Stomach (tissue), 4 donors: ENCODE data around the gene TELO2.

Experiments
- EP300 ChIP-seq: sonication (generic); formaldehyde crosslinking; IDR thresholded peaks from one replicate; pipeline ENCODE4 v1.6.1; 2017; ENCODE audit warnings: antibody characterized with exemption
- TF ChIP-seq, protein P1 (sequence below), 7 experiments: fragments of 450-650 bp in 4 of 7; fragments of 200-600 bp in 3 of 7; sonication (generic) in 3 of 7; IDR thresholded peaks; one replicate each; pipeline ENCODE4 v1.5.1; 2016 to 2019; ENCODE audit warnings: antibody characterized with exemption in 7 of 7, control low read depth in 2 of 7, mild to moderate bottlenecking in 1 of 7

DNA sequence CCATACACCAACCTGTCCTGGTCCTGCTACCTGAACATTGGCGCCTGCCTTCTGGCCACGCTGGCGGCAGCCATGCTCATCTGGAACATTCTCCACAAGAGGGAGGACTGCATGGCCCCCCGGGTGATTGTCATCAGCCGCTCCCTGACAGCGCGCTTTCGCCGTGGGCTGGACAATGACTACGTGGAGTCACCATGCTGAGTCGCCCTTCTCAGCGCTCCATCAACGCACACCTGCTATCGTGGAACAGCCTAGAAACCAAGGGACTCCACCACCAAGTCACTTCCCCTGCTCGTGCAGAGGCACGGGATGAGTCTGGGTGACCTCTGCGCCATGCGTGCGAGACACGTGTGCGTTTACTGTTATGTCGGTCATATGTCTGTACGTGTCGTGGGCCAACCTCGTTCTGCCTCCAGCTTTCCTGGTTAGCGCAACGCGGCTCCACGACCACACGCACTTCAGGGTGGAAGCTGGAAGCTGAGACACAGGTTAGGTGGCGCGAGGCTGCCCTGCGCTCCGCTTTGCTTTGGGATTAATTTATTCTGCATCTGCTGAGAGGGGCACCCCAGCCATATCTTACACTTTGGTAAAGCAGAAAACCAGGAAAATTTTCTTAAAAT, 61.8 kb downstream of the TELO2 start:
- TF ChIP-seq, protein P1, sequence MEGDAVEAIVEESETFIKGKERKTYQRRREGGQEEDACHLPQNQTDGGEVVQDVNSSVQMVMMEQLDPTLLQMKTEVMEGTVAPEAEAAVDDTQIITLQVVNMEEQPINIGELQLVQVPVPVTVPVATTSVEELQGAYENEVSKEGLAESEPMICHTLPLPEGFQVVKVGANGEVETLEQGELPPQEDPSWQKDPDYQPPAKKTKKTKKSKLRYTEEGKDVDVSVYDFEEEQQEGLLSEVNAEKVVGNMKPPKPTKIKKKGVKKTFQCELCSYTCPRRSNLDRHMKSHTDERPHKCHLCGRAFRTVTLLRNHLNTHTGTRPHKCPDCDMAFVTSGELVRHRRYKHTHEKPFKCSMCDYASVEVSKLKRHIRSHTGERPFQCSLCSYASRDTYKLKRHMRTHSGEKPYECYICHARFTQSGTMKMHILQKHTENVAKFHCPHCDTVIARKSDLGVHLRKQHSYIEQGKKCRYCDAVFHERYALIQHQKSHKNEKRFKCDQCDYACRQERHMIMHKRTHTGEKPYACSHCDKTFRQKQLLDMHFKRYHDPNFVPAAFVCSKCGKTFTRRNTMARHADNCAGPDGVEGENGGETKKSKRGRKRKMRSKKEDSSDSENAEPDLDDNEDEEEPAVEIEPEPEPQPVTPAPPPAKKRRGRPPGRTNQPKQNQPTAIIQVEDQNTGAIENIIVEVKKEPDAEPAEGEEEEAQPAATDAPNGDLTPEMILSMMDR (IDR thresholded peaks at IDR 0.05): no peak
- TF ChIP-seq EP300: no peak
